ENCODE results near the gene MCC.
"Not testable (repeated sequence)": the region's sequence is repeated elsewhere in the genome, so short reads cannot be mapped to it uniquely, and the experiment has no call there.

Gene MCC

GRCh38 chr5:113489299-113489698 lies 1.0 kb upstream of the MCC start:
- peak; percentile 58 for DNase-seq

GRCh38 chr5:113488645-113489184 lies 462 bp upstream of the MCC start:
- no peak for DNase-seq

- DNase-seq: no peak
These were observed 855 bp downstream of the MCC start for GRCh38 chr5:113487416-113487780.

- DNase-seq: no peak
These were observed 8.0 kb downstream of the MCC start for GRCh38 chr5:113480243-113480642.

- DNase-seq: no peak
These were observed 9.6 kb downstream of the MCC start for GRCh38 chr5:113478691-113479090.

- no peak for DNase-seq
These were observed 14.0 kb downstream of the MCC start for GRCh38 chr5:113474100-113474728.

GRCh38 chr5:113463032-113463431 lies 25.2 kb downstream of the MCC start:
- DNase-seq: no peak

- not testable (repeated sequence) for DNase-seq
These were observed 31.1 kb downstream of the MCC start for GRCh38 chr5:113457106-113457505.

GRCh38 chr5:113452941-113453340 lies 35.3 kb downstream of the MCC start:
- DNase-seq: no peak

GRCh38 chr5:113451797-113452196 lies 36.5 kb downstream of the MCC start:
- no peak for DNase-seq

GRCh38 chr5:113450929-113451328 lies 37.3 kb downstream of the MCC start:
- no peak for DNase-seq

GRCh38 chr5:113450462-113450861 lies 37.8 kb downstream of the MCC start:
- no peak for DNase-seq

GRCh38 chr5:113448252-113448651 lies 40.0 kb downstream of the MCC start:
- no peak for DNase-seq

- no peak for DNase-seq
These were observed 40.7 kb downstream of the MCC start for GRCh38 chr5:113447498-113448050.

GRCh38 chr5:113446358-113446927 lies 41.8 kb downstream of the MCC start:
- no peak for DNase-seq

- DNase-seq: no peak
These were observed 51.1 kb downstream of the MCC start for GRCh38 chr5:113437111-113437510.

- DNase-seq: no peak
These were observed 52.7 kb downstream of the MCC start for GRCh38 chr5:113435575-113435974.

- no peak for DNase-seq
These were observed 53.4 kb downstream of the MCC start, which contains the start of gene TSSK1B for GRCh38 chr5:113434889-113435288. TSS of gene TSSK1B (minus strand) at chr5:113434989. CDS start at chr5:113434839, 150 bp downstream.

- no peak for DNase-seq
These were observed 54.2 kb downstream of the MCC start for GRCh38 chr5:113433862-113434612.

- DNase-seq: no peak
These were observed 55.2 kb downstream of the MCC start for GRCh38 chr5:113433071-113433470.

- DNase-seq: no peak
These were observed 60.2 kb downstream of the MCC start for GRCh38 chr5:113427871-113428574.

GRCh38 chr5:113425909-113426308 lies 62.3 kb downstream of the MCC start:
- no peak for DNase-seq

- no peak for DNase-seq
These were observed 66.6 kb downstream of the MCC start for GRCh38 chr5:113421693-113422092.

All from activated CD4-positive, alpha-beta T cell treated with anti-CD3 and anti-CD28 coated beads, Interleukin-10, Interleukin-2, amounts not matched to agents 100 ng/mL and 50 ng/mL, durations not matched to agents 16 hours and 8 hours (primary cell).